HepG2 (cell line): ENCODE data around the gene MAP2K3. TPM values are rescaled to one million over a fixed set of nuclear protein-coding genes. Genes with fewer than 3 reads are reported as not detected.

Source experiments
- ATAC-seq: fragments of 200-7000 bp; cut with Tn5 transposase; 3 replicates; pipeline ENCODE4 v1.9.1; 2020; ENCODE audit warnings: mild to moderate bottlenecking, moderate library complexity
- Bru-seq: library from RNA; stranded (reverse); fragments of 400-500 nt; gene quantifications from one replicate; lab custom pipeline; 2021; lab: Mats Ljungman, UMichigan
- BruChase-seq, 2 experiments: library from RNA; stranded (reverse); fragments of 400-500 nt; gene quantifications; one replicate each; lab custom pipeline; 2021; lab: Mats Ljungman, UMichigan
- BruUV-seq: library from RNA; stranded (reverse); fragments of 400-500 nt; replicated peaks from 2 replicates; lab custom pipeline; 2021; lab: Mats Ljungman, UMichigan
- CTCF ChIA-PET: fragments of 300-600 bp; formaldehyde crosslinking; extraction: SDS; loops from one replicate; lab custom pipeline; 2021; ENCODE audit warnings: low total read pairs, inconsistent platforms, low intra/inter-chr PET ratio; lab: Yijun Ruan, JAX
- POLR2A ChIA-PET: fragments of 350-600 bp; sonication (Branson Sonifier 250); formaldehyde crosslinking; loops from one replicate; lab custom pipeline; 2020; ENCODE audit warnings: antibody characterized with exemption, inconsistent platforms; lab: Yijun Ruan, JAX
- DNase-seq: peaks from one replicate; pipeline ENCODE4 v3.0.0-alpha.2; 2015; ENCODE audit warnings: low spot score
- FAIRE-seq: peaks from 3 replicates; lab custom pipeline; 2011; peaks lifted over from hg19 to GRCh38; lab: Jason Lieb, UNC
- H2AFZ ChIP-seq: one replicate; pipeline ENCODE4 v1.6.1; 2011; ENCODE audit warnings: low read length, inconsistent platforms
- H3K27ac ChIP-seq: fragments of 300-600 bp; 3 replicates; pipeline ENCODE4 v1.8.0; 2011; ENCODE audit warnings: mixed run types, mild to moderate bottlenecking, mixed read lengths, low read length, inconsistent platforms; ENCODE audit not compliant: insufficient read depth; ENCODE audit errors: extremely low read length
- H3K27me3 ChIP-seq, 2 experiments: fragments of 200-600 bp in 1 of 2; 2 replicates in 1 of 2; 3 replicates in 1 of 2; pipeline versions ENCODE4 v1.6.0 to v1.8.0; 2011; ENCODE audit warnings: low read length in 2 of 2, mild to moderate bottlenecking in 2 of 2, moderate library complexity in 2 of 2, inconsistent platforms in 1 of 2; ENCODE audit not compliant: insufficient read depth in 2 of 2, control insufficient read depth in 1 of 2
- H3K36me3 ChIP-seq, 2 experiments: fragments of 200-600 bp in 1 of 2; replicated peaks in 1 of 2; 2 replicates in 1 of 2; 3 replicates in 1 of 2; pipeline versions ENCODE4 v1.5.1 to v1.8.0; 2011; ENCODE audit warnings: low read length in 2 of 2, inconsistent platforms in 1 of 2; ENCODE audit not compliant: insufficient read depth in 2 of 2, control insufficient read depth in 1 of 2
- H3K4me1 ChIP-seq: 2 replicates; pipeline ENCODE4 v1.5.1; 2012; ENCODE audit warnings: low read length, inconsistent platforms; ENCODE audit not compliant: insufficient read depth
- H3K4me2 ChIP-seq: 2 replicates; pipeline ENCODE4 v1.6.0; 2011; ENCODE audit warnings: low read depth, low read length, inconsistent platforms
- H3K4me3 ChIP-seq, 3 experiments: fragments of 200-600 bp in 1 of 3; sonication (generic), shearing (Covaris generic) in 1 of 3; replicated peaks in 1 of 3; 2 replicates each; pipeline ENCODE4 v1.5.1; 2011 to 2016; ENCODE audit warnings: low read length in 3 of 3, inconsistent platforms in 2 of 3, low read depth in 2 of 3, mild to moderate bottlenecking in 2 of 3, control low read depth in 1 of 3, mixed read lengths in 1 of 3; ENCODE audit not compliant: insufficient read depth in 1 of 3
- H3K79me2 ChIP-seq: one replicate; pipeline ENCODE4 v1.6.1; 2011; ENCODE audit warnings: low read length, inconsistent platforms; ENCODE audit not compliant: insufficient read depth
- H3K9ac ChIP-seq: 2 replicates; pipeline ENCODE4 v1.6.0; 2011; ENCODE audit warnings: mild to moderate bottlenecking, low read depth, low read length, inconsistent platforms; ENCODE audit not compliant: insufficient read depth
- H3K9me3 ChIP-seq: 2 replicates; pipeline ENCODE4 v1.5.1; 2012; ENCODE audit warnings: mild to moderate bottlenecking, low read length
- H4K20me1 ChIP-seq: 2 replicates; pipeline ENCODE4 v1.6.0; 2011; ENCODE audit warnings: inconsistent platforms, mild to moderate bottlenecking, low read length, moderate library complexity; ENCODE audit not compliant: insufficient read depth
- CC2D1A ChIP-seq: sonication (generic); formaldehyde crosslinking; IDR thresholded peaks from 2 replicates; pipeline ENCODE4 v1.8.1; 2023; ENCODE audit warnings: mild to moderate bottlenecking, missing genetic modification reagents
- FOXK2 ChIP-seq: fragments of 450-650 bp; IDR thresholded peaks from 2 replicates; pipeline ENCODE4 v1.6.1; 2016
- HOXA5 ChIP-seq: sonication (generic); formaldehyde crosslinking; IDR thresholded peaks from 2 replicates; pipeline ENCODE4 v1.4.0; 2020; ENCODE audit warnings: missing genetic modification reagents
- HOXA9 ChIP-seq: sonication (generic); formaldehyde crosslinking; IDR thresholded peaks from 2 replicates; pipeline ENCODE4 v1.8.1; 2022; ENCODE audit warnings: missing genetic modification reagents, mild to moderate bottlenecking, moderate library complexity, borderline replicate concordance
- MED8 ChIP-seq: sonication (generic); formaldehyde crosslinking; IDR thresholded peaks from 2 replicates; pipeline ENCODE4 v1.8.1; 2023; ENCODE audit warnings: mild to moderate bottlenecking, missing genetic modification reagents; ENCODE audit not compliant: insufficient replicate concordance
- NFIC ChIP-seq: IDR thresholded peaks from 2 replicates; pipeline ENCODE4 v1.6.1; 2012; ENCODE audit warnings: mild to moderate bottlenecking, low read length, inconsistent platforms
- NR0B2 ChIP-seq: sonication (generic); formaldehyde crosslinking; IDR thresholded peaks from 2 replicates; pipeline ENCODE4 v1.4.0; 2020; ENCODE audit warnings: mild to moderate bottlenecking, missing genetic modification reagents
- ZNF234 ChIP-seq: sonication (generic); formaldehyde crosslinking; conservative IDR thresholded peaks from 2 replicates; pipeline ENCODE4 v1.5.1; 2020; ENCODE audit warnings: mild to moderate bottlenecking, missing genetic modification reagents
- ZNF354B ChIP-seq: sonication (generic); formaldehyde crosslinking; IDR thresholded peaks from 2 replicates; pipeline ENCODE4 v1.8.0; 2022; ENCODE audit warnings: mild to moderate bottlenecking, missing genetic modification reagents
- ZNF367 ChIP-seq: sonication (generic); formaldehyde crosslinking; IDR thresholded peaks from 2 replicates; pipeline ENCODE4 v1.4.0; 2020; ENCODE audit warnings: missing genetic modification reagents, borderline replicate concordance
- ZNF451 ChIP-seq: sonication (generic); formaldehyde crosslinking; IDR thresholded peaks from 2 replicates; pipeline ENCODE4 v1.5.0; 2020; ENCODE audit warnings: mild to moderate bottlenecking, missing genetic modification reagents
- ZNF546 ChIP-seq: sonication (generic); formaldehyde crosslinking; conservative IDR thresholded peaks from 2 replicates; pipeline ENCODE4 v1.8.1; 2023; ENCODE audit warnings: mild to moderate bottlenecking, missing genetic modification reagents
- ZNF564 ChIP-seq: sonication (generic); formaldehyde crosslinking; IDR thresholded peaks from 2 replicates; pipeline ENCODE4 v1.8.1; 2023; ENCODE audit warnings: mild to moderate bottlenecking, missing genetic modification reagents
- ZNF781 ChIP-seq: sonication (generic); formaldehyde crosslinking; IDR thresholded peaks from 2 replicates; pipeline ENCODE4 v1.5.1; 2020; ENCODE audit warnings: borderline replicate concordance, mild to moderate bottlenecking, missing genetic modification reagents; ENCODE audit errors: not compliant biosample characterization
- WGBS: methylation state at CpG from one replicate; pipeline ENCODE4 v1.1.6; 2017; ENCODE audit warnings: low lambda C conversion rate; 5-methylcytosine and 5-hydroxymethylcytosine counted together
- in situ Hi-C: cut with HindIII; loops from 2 replicates; pipeline ENCODE4 v1.10.0; 2017; ENCODE audit warnings: low pct_unique_long_range_greater_than_20kb; ENCODE audit not compliant: extremely low pct_ligation_motif_present
- intact Hi-C: fragments of 100-400 bp; cut with micrococcal nuclease; formaldehyde crosslinking; loops from one replicate; pipeline ENCODE4 v1.10.0; 2022; ENCODE audit not compliant: unreplicated experiment
- long read RNA-seq, 2 experiments: library from RNA in 1 of 2; library from polyadenylated mRNA in 1 of 2; stranded (forward) in 1 of 2; unstranded in 1 of 2; transcript quantifications; one replicate each; pipeline ENCODE4 v2.0.0, GENCODE V29; 2019 to 2022
- polyA minus RNA-seq, 3 experiments: library from RNA; depleted of rRNA, polyadenylated mRNA; stranded (reverse); fragments of >200 nt; gene quantifications; 2 replicates each; pipeline ENCODE4 v1.2.3, GENCODE V29; 2011; ENCODE audit warnings: low replicate concordance in 1 of 3
- polyA plus RNA-seq, 8 experiments: library from polyadenylated mRNA; depleted of rRNA in 3 of 8; stranded (reverse) in 7 of 8; unstranded in 1 of 8; fragments of >200 nt; fragmentation: Illumina TruSeq in 4 of 8; extraction: Trizol in 4 of 8; gene quantifications; 2 replicates each; pipeline versions ENCODE4 v1.2.1 to v1.2.3, GENCODE V29; 2011 to 2016; ENCODE audit warnings: low read depth in 4 of 8, missing spikeins in 1 of 8, mixed read lengths in 1 of 8; ENCODE audit not compliant: insufficient read depth in 1 of 8
- total RNA-seq, 5 experiments: library from RNA; depleted of rRNA; stranded (reverse); fragments of >200 nt; fragmentation: Illumina TruSeq; extraction: Trizol; gene quantifications; 2 replicates each; pipeline ENCODE4 v1.2.3, GENCODE V29; 2016; ENCODE audit warnings: low read depth in 1 of 5
- TF ChIP-seq, protein P1 (sequence below): IDR thresholded peaks from 2 replicates; pipeline ENCODE4 v1.6.1; 2016; ENCODE audit warnings: missing biosample characterization, missing genetic modification reagents, low read depth

The MAP2K3 gene
- total RNA-seq (2016; rRNA removed; fragmentation: Illumina TruSeq; extraction: Trizol) (20.5 and 39.8 TPM in 2 replicates), polyA plus RNA-seq (2011; rRNA removed) (27.4 and 31.9 TPM in 2 replicates), polyA minus RNA-seq (2011; rRNA and poly(A)+ RNA removed; ENCODE audit: low replicate concordance) (26.9 and 40.6 TPM in 2 replicates), Bru-seq, nascent RNA (percentile 82 among the genes with signal in this experiment), BruChase-seq, experiment 1, labeled RNA remaining after a 6-hour chase (percentile 90 among the genes with signal in this experiment), BruChase-seq, experiment 2, labeled RNA remaining after a 2-hour chase (percentile 90 among the genes with signal in this experiment)
- total RNA-seq (2016; cell fraction: cytosol; rRNA removed; fragmentation: Illumina TruSeq; extraction: Trizol; ENCODE audit: low read depth), result 7.7 and 8.7 TPM in 2 replicates
- total RNA-seq (2016; cell fraction: insoluble cytoplasmic fraction; rRNA removed; fragmentation: Illumina TruSeq; extraction: Trizol), result 18.3 and 35.2 TPM in 2 replicates
- total RNA-seq (2016; cell fraction: membrane; rRNA removed; fragmentation: Illumina TruSeq; extraction: Trizol), result 33.7 and 35.8 TPM in 2 replicates
- total RNA-seq (2016; cell fraction: nucleus; rRNA removed; fragmentation: Illumina TruSeq; extraction: Trizol), result 32.1 and 34.9 TPM in 2 replicates
- polyA plus RNA-seq (2011; cell fraction: cytosol; rRNA removed), result 31.3 and 32.8 TPM in 2 replicates
- 53.3 and 53.4 TPM in 2 replicates for polyA plus RNA-seq (2011; cell fraction: nucleus; rRNA removed)
- polyA plus RNA-seq (2012), result 39.9 and 42.2 TPM in 2 replicates
- polyA plus RNA-seq (2016; cell fraction: cytosol; fragmentation: Illumina TruSeq; extraction: Trizol; ENCODE audit: low read depth), result 14.1 and 15.9 TPM in 2 replicates
- 67.2 and 88.4 TPM in 2 replicates for polyA plus RNA-seq (2016; cell fraction: insoluble cytoplasmic fraction; fragmentation: Illumina TruSeq; extraction: Trizol; ENCODE audit: low read depth)
- 51.1 and 52.5 TPM in 2 replicates for polyA plus RNA-seq (2016; cell fraction: membrane; fragmentation: Illumina TruSeq; extraction: Trizol; ENCODE audit: low read depth)
- polyA plus RNA-seq (2016; cell fraction: nucleus; fragmentation: Illumina TruSeq; extraction: Trizol; ENCODE audit: insufficient read depth, low read depth), result 86.9 and 97.6 TPM in 2 replicates
- 19.3 and 21.4 TPM in 2 replicates for polyA minus RNA-seq (2011; cell fraction: cytosol; rRNA and poly(A)+ RNA removed)
- 16.0 and 18.3 TPM in 2 replicates for polyA minus RNA-seq (2011; cell fraction: nucleus; rRNA and poly(A)+ RNA removed)
- long read RNA-seq, experiment 1, transcript MAP2K3-202 (12 exons, 2,303 nt), result major isoform, 19 of 53 reads
- long read RNA-seq, experiment 1, partial matches to known transcripts, result 24 of 53 reads
- long read RNA-seq, experiment 1, other reads (novel, unspliced or antisense), result 6 of 53 reads
- long read RNA-seq, experiment 2, transcript MAP2K3-202 (12 exons, 2,303 nt), result major isoform, 93 of 163 reads
- long read RNA-seq, experiment 2, partial matches to known transcripts, result 40 of 163 reads
- long read RNA-seq, experiment 2, other reads (novel, unspliced or antisense), result 25 of 163 reads

DNA sequence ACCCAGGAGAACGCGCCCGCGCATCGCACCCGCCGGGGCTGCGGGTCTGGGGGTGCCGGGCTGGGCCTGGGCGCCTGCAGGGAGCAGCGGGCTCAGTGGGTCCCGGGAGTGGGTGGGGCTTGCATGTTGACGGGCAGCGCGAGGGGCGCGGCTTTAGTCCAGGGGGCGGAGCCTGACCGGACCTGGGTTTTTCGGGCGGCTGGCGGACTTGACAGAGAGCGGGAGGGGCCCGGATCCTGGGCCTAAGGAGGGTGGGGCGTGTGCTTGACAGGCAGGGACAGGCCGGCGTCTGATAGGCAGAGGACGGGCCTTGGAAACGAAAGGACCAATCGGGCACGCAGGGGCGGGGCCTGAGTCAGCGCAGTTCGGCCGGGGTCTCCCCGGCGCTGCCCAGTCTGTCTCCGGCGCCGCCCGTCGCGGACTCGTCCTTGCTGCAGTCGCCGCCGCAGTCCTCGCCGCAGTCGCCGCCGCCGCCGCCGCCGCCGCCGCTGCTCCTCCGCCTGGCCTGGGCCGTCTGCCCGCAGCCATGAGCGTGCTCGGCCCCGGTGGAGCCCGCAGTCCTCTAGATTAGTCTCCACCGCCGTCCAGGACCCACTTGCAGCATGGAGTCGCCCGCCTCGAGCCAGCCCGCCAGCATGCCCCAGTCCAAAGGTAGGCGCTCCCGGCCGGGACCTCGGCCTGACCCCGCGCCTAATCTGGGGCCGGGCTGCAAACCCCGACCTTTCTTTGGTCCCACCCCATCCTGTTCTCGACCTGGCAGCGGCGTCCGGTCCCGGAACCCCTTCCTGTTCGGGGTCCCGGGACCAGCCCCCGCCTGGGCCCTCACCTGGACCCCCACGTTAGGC is at the start of gene MAP2K3:
Gene MAP2K3 (plus strand): TSS at position 393 of the 845 bp plus-strand sequence. CDS start 210 bp downstream, at position 603.
- H3K4me2 ChIP-seq, result peak within 1 kb of the TSS; percentile 93
- H3K9ac ChIP-seq, result peak within 1 kb of the TSS; percentile 90
- ATAC-seq (peak; percentile 70), DNase-seq (peak; percentile 97), FAIRE-seq (peak; percentile 43)
- 2% methylated on average over 9 of the region's 88 CpGs for WGBS
- no TSS peak for BruUV-seq
- H3K27ac ChIP-seq, result peak within 1 kb of the TSS; percentile 90
- H3K79me2 ChIP-seq, result peaks cover 47% of the 10 kb centered on the region
- peak within 1 kb of the TSS; percentile 82 to 96 (median 95) for H3K4me3 ChIP-seq
- CTCF ChIA-PET, result no interaction called here
- intact Hi-C loops, result loop anchor here (2.0 to 10.0 kb wide), 5 partner anchors 32 to 240 kb away; partner anchors contain the start of genes DHRS7B, NATD1, TMEM11 and USP22
- peaks cover 53% of the 10 kb centered on the region for H3K4me1 ChIP-seq
- H3K36me3 ChIP-seq, result peaks cover 0 to 1% of the 10 kb centered on the region in 2 experiments; a peak in 2 of 5 replicates
- in situ Hi-C loops, result loop anchor here (5.0 to 10.0 kb wide), 3 partner anchors 160 to 228 kb away; partner anchors contain the start of gene DHRS7B
- no peak within 1 kb of the TSS for H2AFZ ChIP-seq
- POLR2A ChIA-PET, result interaction anchor here (3.6 to 4.1 kb wide), 2 partner anchors 10 to 241 kb away, joined by 16 to 56 read pairs; partner anchors contain the start of gene USP22
- H3K27me3 ChIP-seq, result peaks cover 2 to 19% of the 10 kb centered on the region in 2 experiments; a peak in 4 of 5 replicates
- H4K20me1 ChIP-seq, result peaks cover 15% of the 10 kb centered on the region
- H3K9me3 ChIP-seq, result no peaks in the 10 kb centered on the region
- TF ChIP-seq ZNF546 (peak; percentile 59; the same call in 1 of the 2 replicates), NR0B2 (CRISPR knock-in tag) (peak; percentile 40; the same call in 1 of the 2 replicates), ZNF354B (CRISPR knock-in tag) (no peak), MED8 (CRISPR knock-in tag) (no peak), ZNF234 (CRISPR knock-in tag) (no peak; the same call in 1 of the 2 replicates), ZNF564 (no peak; the same call in 1 of the 2 replicates), ZNF367 (CRISPR knock-in tag) (no peak), ZNF451 (CRISPR knock-in tag) (no peak), HOXA9 (CRISPR knock-in tag) (no peak), CC2D1A (CRISPR knock-in tag) (no peak), FOXK2 (peak; percentile 60; the same call in 1 of the 2 replicates), NFIC (no peak), HOXA5 (peak; percentile 43; the same call in 1 of the 2 replicates), ZNF781 (CRISPR knock-in tag) (no peak)
- TF ChIP-seq, protein P1, sequence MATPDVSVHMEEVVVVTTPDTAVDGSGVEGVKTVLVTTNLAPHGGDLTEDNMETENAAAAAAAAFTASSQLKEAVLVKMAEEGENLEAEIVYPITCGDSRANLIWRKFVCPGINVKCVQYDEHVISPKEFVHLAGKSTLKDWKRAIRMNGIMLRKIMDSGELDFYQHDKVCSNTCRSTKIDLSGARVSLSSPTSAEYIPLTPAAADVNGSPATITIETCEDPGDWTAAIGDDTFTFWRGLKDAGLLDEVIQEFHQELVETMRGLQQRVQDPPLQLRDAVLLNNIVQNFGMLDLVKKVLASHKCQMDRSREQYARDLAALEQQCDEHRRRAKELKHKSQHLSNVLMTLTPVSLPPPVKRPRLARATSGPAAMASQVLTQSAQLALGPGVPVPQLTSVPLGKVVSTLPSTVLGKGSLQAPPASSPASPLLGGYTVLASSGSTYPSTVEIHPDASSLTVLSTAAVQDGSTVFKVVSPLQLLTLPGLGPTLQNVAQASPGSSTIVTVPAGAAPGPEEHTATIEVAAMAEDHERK (CRISPR knock-in tag), result no peak
